HCT116 (cell line): ENCODE measurements around the gene CDH13. TPM values are rescaled to one million over a fixed set of nuclear protein-coding genes. Genes with fewer than 3 reads are reported as not detected.

Source experiments
- ATAC-seq: fragments of 200-7000 bp; cut with Tn5 transposase; 2 replicates; pipeline ENCODE4 v1.9.1; 2020; ENCODE audit warnings: mild to moderate bottlenecking, moderate library complexity
- BruUV-seq: library from RNA; stranded (reverse); fragments of 400-500 nt; replicated peaks from 2 replicates; lab custom pipeline; 2021; lab: Mats Ljungman, UMichigan
- CTCF ChIA-PET: fragments of 300-600 bp; sonication (Branson Sonifier 250); formaldehyde crosslinking; loops from one replicate; lab custom pipeline; 2021; ENCODE audit warnings: antibody characterized with exemption; lab: Charles Lee
- POLR2A ChIA-PET: fragments of 300-600, 350-600 bp; sonication (Branson Sonifier 250); formaldehyde crosslinking; loops from one replicate; lab custom pipeline; 2021; ENCODE audit warnings: antibody characterized with exemption; lab: Charles Lee
- RAD21 ChIA-PET, 2 experiments: fragments of 300-600 bp; sonication (Branson Sonifier 250); formaldehyde crosslinking; loops; one replicate each; lab custom pipeline; 2023; ENCODE audit warnings: low total read pairs in 2 of 2; ENCODE audit not compliant: uncharacterized antibody in 2 of 2, unreplicated experiment in 2 of 2, low non-redundant PET in 1 of 2; lab: Charles Lee
- DNase-seq: peaks from one replicate; pipeline ENCODE4 v3.0.0-alpha.2; 2010; ENCODE audit warnings: low read depth, low spot score
- H2AFZ ChIP-seq: fragments of 200-600 bp; shearing (Covaris generic), sonication (generic); 2 replicates; pipeline ENCODE4 v1.6.1; 2017; ENCODE audit warnings: low read depth, mixed run types, mixed read lengths, antibody characterized with exemption, low read length; ENCODE audit not compliant: poor library complexity, severe bottlenecking
- H3K27ac ChIP-seq: 2 replicates; pipeline ENCODE4 v1.5.1; 2012; ENCODE audit warnings: low read depth, low read length
- H3K27me3 ChIP-seq: fragments of 200-600 bp; sonication (generic); 2 replicates; pipeline ENCODE4 v1.6.1; 2016; ENCODE audit warnings: mixed run types, low read length, mixed read lengths; ENCODE audit not compliant: insufficient read depth
- H3K36me3 ChIP-seq, 2 experiments: fragments of 200-500 bp in 1 of 2; fragments of 200-600 bp in 1 of 2; sonication (Bioruptor generic) in 1 of 2; sonication (generic) in 1 of 2; 2 replicates each; pipeline versions ENCODE4 v1.5.1 to v1.6.1; 2014 to 2016; ENCODE audit warnings: low read length in 2 of 2, inconsistent platforms in 1 of 2, mixed read lengths in 1 of 2, mixed run types in 1 of 2; ENCODE audit not compliant: insufficient read depth in 2 of 2, control insufficient read depth in 1 of 2
- H3K4me1 ChIP-seq, 2 experiments: fragments of 200-600 bp in 1 of 2; sonication (generic) in 1 of 2; 2 replicates each; pipeline versions ENCODE4 v1.5.1 to v1.6.1; 2012 to 2017; ENCODE audit warnings: low read length in 2 of 2, inconsistent platforms in 1 of 2, mild to moderate bottlenecking in 1 of 2, mixed read lengths in 1 of 2, mixed run types in 1 of 2, moderate library complexity in 1 of 2; ENCODE audit not compliant: insufficient read depth in 2 of 2, control insufficient read depth in 1 of 2
- H3K4me2 ChIP-seq: fragments of 200-600 bp; sonication (generic); 2 replicates; pipeline ENCODE4 v1.6.1; 2017; ENCODE audit warnings: mixed run types, low read length, mixed read lengths
- H3K4me3 ChIP-seq, 2 experiments: fragments of 200-600 bp in 1 of 2; sonication (generic) in 1 of 2; replicated peaks in 1 of 2; 2 replicates each; pipeline ENCODE4 v1.5.1; 2011 to 2016; ENCODE audit warnings: low read length in 2 of 2, control low read depth in 1 of 2, low read depth in 1 of 2, mild to moderate bottlenecking in 1 of 2, mixed read lengths in 1 of 2, mixed run types in 1 of 2
- H3K79me2 ChIP-seq: fragments of 200-600 bp; sonication (generic); 2 replicates; pipeline ENCODE4 v1.6.1; 2017; ENCODE audit warnings: mild to moderate bottlenecking, mixed run types, low read length, moderate library complexity, mixed read lengths; ENCODE audit not compliant: insufficient read depth
- H3K9ac ChIP-seq: fragments of 200-600 bp; sonication (generic); 2 replicates; pipeline ENCODE4 v1.6.1; 2016; ENCODE audit warnings: low read length, mixed read lengths
- H3K9me2 ChIP-seq: fragments of 200-600 bp; sonication (generic), shearing (Covaris generic); 2 replicates; pipeline ENCODE4 v1.6.1; 2017; ENCODE audit warnings: mixed run types, mild to moderate bottlenecking, moderate library complexity; ENCODE audit not compliant: insufficient read depth
- H3K9me3 ChIP-seq, 2 experiments: fragments of 200-500 bp in 1 of 2; fragments of 200-600 bp in 1 of 2; sonication (Bioruptor generic) in 1 of 2; sonication (generic) in 1 of 2; 2 replicates each; pipeline ENCODE4 v1.6.1; 2014 to 2017; ENCODE audit warnings: low read length in 2 of 2, mixed read lengths in 2 of 2, inconsistent platforms in 1 of 2, low read depth in 1 of 2, mild to moderate bottlenecking in 1 of 2, mixed run types in 1 of 2, moderate library complexity in 1 of 2; ENCODE audit not compliant: control insufficient read depth in 1 of 2, insufficient read depth in 1 of 2
- H4K20me1 ChIP-seq: fragments of 200-600 bp; sonication (generic), shearing (Covaris generic); 2 replicates; pipeline ENCODE4 v1.6.1; 2017; ENCODE audit warnings: mixed run types, mild to moderate bottlenecking, moderate library complexity; ENCODE audit not compliant: insufficient read depth
- CBX3 ChIP-seq: IDR thresholded peaks from 2 replicates; pipeline ENCODE4 v1.6.1; 2012; ENCODE audit warnings: low read depth
- CEBPB ChIP-seq: IDR thresholded peaks from 2 replicates; pipeline ENCODE4 v1.6.1; 2012; ENCODE audit warnings: low read depth
- CTCF ChIP-seq, 3 experiments: fragments of 200-600 bp in 1 of 3; sonication (generic) in 1 of 3; IDR thresholded peaks in 2 of 3; conservative IDR thresholded peaks in 1 of 3; 2 replicates each; pipeline ENCODE4 v1.5.1; 2012 to 2017; ENCODE audit warnings: low read depth in 2 of 3, low read length in 2 of 3, antibody characterized with exemption in 1 of 3, borderline replicate concordance in 1 of 3, control low read depth in 1 of 3, mild to moderate bottlenecking in 1 of 3, mixed read lengths in 1 of 3, mixed run types in 1 of 3, moderate library complexity in 1 of 3; ENCODE audit not compliant: insufficient read depth in 1 of 3
- ELF1 ChIP-seq: IDR thresholded peaks from 2 replicates; pipeline ENCODE4 v1.6.1; 2012; ENCODE audit warnings: low read depth, borderline replicate concordance
- EZH2 ChIP-seq: fragments of 200-600 bp; sonication (generic); IDR thresholded peaks from 2 replicates; pipeline ENCODE4 v1.6.1; 2017; ENCODE audit warnings: antibody characterized with exemption, mixed run types
- MAX ChIP-seq: IDR thresholded peaks from 2 replicates; pipeline ENCODE4 v1.6.1; 2012
- POLR2AphosphoS5 ChIP-seq: IDR thresholded peaks from 2 replicates; pipeline ENCODE4 v1.6.1; 2011; ENCODE audit warnings: mild to moderate bottlenecking, low read depth, low read length, moderate library complexity
- RAD21 ChIP-seq: IDR thresholded peaks from 2 replicates; pipeline ENCODE4 v1.6.1; 2012; ENCODE audit warnings: low read depth, mild to moderate bottlenecking
- SIN3A ChIP-seq: IDR thresholded peaks from 2 replicates; pipeline ENCODE4 v1.6.1; 2012; ENCODE audit warnings: low read depth
- SP1 ChIP-seq: IDR thresholded peaks from 2 replicates; pipeline ENCODE4 v1.6.1; 2012; ENCODE audit warnings: low read depth
- ZFX ChIP-seq: fragments of 450-650 bp; IDR thresholded peaks from 2 replicates; pipeline ENCODE4 v1.6.1; 2017
- ZNF274 ChIP-seq: fragments of 200-500 bp; sonication (Bioruptor generic); IDR thresholded peaks from 2 replicates; pipeline ENCODE4 v1.6.1; 2014; ENCODE audit warnings: mild to moderate bottlenecking, low read depth, low read length, inconsistent platforms
- intact Hi-C: fragments of 100-400 bp; cut with micrococcal nuclease; formaldehyde crosslinking; loops from 2 replicates; pipeline ENCODE4 v1.10.0; 2022
- total RNA-seq: library from RNA; stranded (reverse); gene quantifications from one replicate; pipeline ENCODE4 v1.2.1, GENCODE V29; 2021; ENCODE audit not compliant: unreplicated experiment

The CDH13 gene
- total RNA-seq, 1 experiment from 2014 or later = not detected

- H4K20me1 ChIP-seq = no peaks in the 10 kb centered on the region
- no peak overlapping the region for H3K27ac ChIP-seq
- POLR2A ChIA-PET = no interaction called here
- intact Hi-C loops = no loop called here
- TF ChIP-seq POLR2AphosphoS5 (no peak), CBX3 (no peak), ZNF274 (no peak), CEBPB (no peak), SIN3A (no peak), ZFX (no peak), CTCF (IDR thresholded peaks at IDR 0.05 in 2 of 3, conservative IDR thresholded peaks at IDR 0.05 in 1 of 3; ENCODE audit: borderline replicate concordance in 1 of 3, insufficient read depth in 1 of 3, low read depth in 2 of 3, low read length in 2 of 3) (no peak), MAX (no peak), SP1 (no peak), EZH2 (no peak), RAD21 (no peak), ELF1 (no peak)
- no peaks in the 10 kb centered on the region for H3K36me3 ChIP-seq
- H3K4me2 ChIP-seq = no peak overlapping the region
- H3K9me3 ChIP-seq = peaks cover 7 to 19% of the 10 kb centered on the region in 2 experiments; a peak in 3 of 4 replicates
- CTCF ChIA-PET = no interaction called here
- no peak for DNase-seq
- no peak for ATAC-seq
- H3K9ac ChIP-seq = no peak overlapping the region
- H3K9me2 ChIP-seq = no peaks in the 10 kb centered on the region
- RAD21 ChIA-PET = no interaction called here
- H3K4me1 ChIP-seq = no peaks in the 10 kb centered on the region
- no peaks in the 10 kb centered on the region for H3K27me3 ChIP-seq
- no peak overlapping the region for H3K4me3 ChIP-seq
- no peaks in the 10 kb centered on the region for H3K79me2 ChIP-seq
- no TSS peak for BruUV-seq
- no peak overlapping the region for H2AFZ ChIP-seq
Observed at GRCh38 chr16:82967424-82967823, 340.7 kb downstream of the CDH13 start.
